Type B pancreatic cell (in vitro differentiated cells): ENCODE results near the gene KRTAP10-4. TPM values are rescaled to one million over a fixed set of nuclear protein-coding genes. Genes with fewer than 3 reads are reported as not detected.
"Not testable (repeated sequence)": the region's sequence is repeated elsewhere in the genome, so short reads cannot be mapped to it uniquely, and the experiment has no call there.

Source experiments
- DNase-seq: peaks from one replicate; pipeline ENCODE4 v3.0.0; 2021; ENCODE audit warnings: mixed read lengths; ENCODE audit not compliant: unreplicated experiment; ENCODE audit errors: extremely low spot score
- H3K27ac Mint-ChIP-seq: 2 replicates; pipeline ENCODE4 v1.8.0; 2021; ENCODE audit warnings: mild to moderate bottlenecking, mixed read lengths
- H3K27me3 Mint-ChIP-seq: 2 replicates; pipeline ENCODE4 v1.8.0; 2021; ENCODE audit warnings: mixed read lengths
- H3K36me3 Mint-ChIP-seq: 2 replicates; pipeline ENCODE4 v1.8.0; 2021; ENCODE audit warnings: mixed read lengths
- H3K4me1 Mint-ChIP-seq: one replicate; pipeline ENCODE4 v1.8.0; 2021; ENCODE audit warnings: mixed read lengths; ENCODE audit not compliant: unreplicated experiment
- H3K4me3 Mint-ChIP-seq: 2 replicates; pipeline ENCODE4 v1.8.0; 2021; ENCODE audit warnings: mild to moderate bottlenecking, mixed read lengths
- H3K9me3 Mint-ChIP-seq: 2 replicates; pipeline ENCODE4 v1.8.0; 2021; ENCODE audit warnings: mixed read lengths
- CTCF ChIP-seq: fragments of 200-600 bp; sonication (generic); conservative IDR thresholded peaks from 2 replicates; pipeline ENCODE4 v1.5.0; 2021; ENCODE audit warnings: antibody characterized with exemption, mild to moderate bottlenecking
- total RNA-seq: library from RNA; stranded (reverse); gene quantifications from 2 replicates; pipeline ENCODE4 v1.2.1, GENCODE V29; 2021; ENCODE audit warnings: low replicate concordance

The KRTAP10-4 gene
- total RNA-seq, 1 donor from 2014 or later = not detected

- Mint-ChIP-seq H3K27ac (no peak overlapping the region), H3K4me3 (no peak overlapping the region), H3K27me3 (peaks cover 29% of the 10 kb centered on the region), H3K4me1 (peaks cover 6% of the 10 kb centered on the region), H3K36me3 (no peaks in the 10 kb centered on the region), H3K9me3 (no peaks in the 10 kb centered on the region)
- no peak for DNase-seq
- no peak for TF ChIP-seq CTCF
Measured at GRCh38 chr21:44583800-44584147, 10.2 kb downstream of the KRTAP10-4 start.

- H3K27me3 Mint-ChIP-seq = peaks cover 29% of the 10 kb centered on the region
- H3K27ac Mint-ChIP-seq = no peak overlapping the region
- H3K9me3 Mint-ChIP-seq = no peaks in the 10 kb centered on the region
- H3K4me3 Mint-ChIP-seq = no peak overlapping the region
- DNase-seq = no peak
- peaks cover 6% of the 10 kb centered on the region for H3K4me1 Mint-ChIP-seq
- H3K36me3 Mint-ChIP-seq = no peaks in the 10 kb centered on the region
- no peak for TF ChIP-seq CTCF
Measured at GRCh38 chr21:44585892-44586291, 12.4 kb downstream of the KRTAP10-4 start.

GRCh38 chr21:44589094-44589493 is 15.6 kb downstream of the KRTAP10-4 start:
- H3K4me3 Mint-ChIP-seq = no peak overlapping the region
- no peaks in the 10 kb centered on the region for H3K9me3 Mint-ChIP-seq
- TF ChIP-seq CTCF = no peak
- DNase-seq = no peak
- H3K27ac Mint-ChIP-seq = no peak overlapping the region
- no peaks in the 10 kb centered on the region for H3K36me3 Mint-ChIP-seq
- peaks cover 4% of the 10 kb centered on the region for H3K4me1 Mint-ChIP-seq
- peaks cover 21% of the 10 kb centered on the region for H3K27me3 Mint-ChIP-seq

- no peak overlapping the region for H3K4me3 Mint-ChIP-seq
- DNase-seq = peak; percentile 61
- TF ChIP-seq CTCF = no peak
- H3K27me3 Mint-ChIP-seq = peaks cover 21% of the 10 kb centered on the region
- no peaks in the 10 kb centered on the region for H3K36me3 Mint-ChIP-seq
- H3K9me3 Mint-ChIP-seq = no peaks in the 10 kb centered on the region
- H3K4me1 Mint-ChIP-seq = peaks cover 4% of the 10 kb centered on the region
- no peak overlapping the region for H3K27ac Mint-ChIP-seq
Measured at GRCh38 chr21:44589586-44590305, 16.2 kb downstream of the KRTAP10-4 start.

- H3K4me1 Mint-ChIP-seq = peaks cover 8% of the 10 kb centered on the region
- H3K9me3 Mint-ChIP-seq = no peaks in the 10 kb centered on the region
- H3K36me3 Mint-ChIP-seq = no peaks in the 10 kb centered on the region
- peak; percentile 62 for DNase-seq
- no peak for TF ChIP-seq CTCF
- H3K4me3 Mint-ChIP-seq = no peak overlapping the region
- peaks cover 17% of the 10 kb centered on the region for H3K27me3 Mint-ChIP-seq
- H3K27ac Mint-ChIP-seq = no peak overlapping the region
Measured at GRCh38 chr21:44590311-44590721, 16.8 kb downstream of the KRTAP10-4 start.

GRCh38 chr21:44590897-44591800 is 17.6 kb downstream of the KRTAP10-4 start:
- not testable (repeated sequence) for H3K4me3 Mint-ChIP-seq, H3K27ac Mint-ChIP-seq, DNase-seq, H3K4me1 Mint-ChIP-seq, H3K36me3 Mint-ChIP-seq, H3K9me3 Mint-ChIP-seq
- H3K27me3 Mint-ChIP-seq = peaks cover 14% of the 10 kb centered on the region

- not testable (repeated sequence) for H3K27ac Mint-ChIP-seq, H3K4me1 Mint-ChIP-seq, H3K4me3 Mint-ChIP-seq, H3K27me3 Mint-ChIP-seq, H3K36me3 Mint-ChIP-seq, DNase-seq, H3K9me3 Mint-ChIP-seq
Measured at GRCh38 chr21:44591801-44592130, 18.2 kb downstream of the KRTAP10-4 start.
